Measurements from ENCODE around the gene TMEM14C.
"Not testable (repeated sequence)": the region's sequence is repeated elsewhere in the genome, so short reads cannot be mapped to it uniquely, and the experiment has no call there.

DNA sequence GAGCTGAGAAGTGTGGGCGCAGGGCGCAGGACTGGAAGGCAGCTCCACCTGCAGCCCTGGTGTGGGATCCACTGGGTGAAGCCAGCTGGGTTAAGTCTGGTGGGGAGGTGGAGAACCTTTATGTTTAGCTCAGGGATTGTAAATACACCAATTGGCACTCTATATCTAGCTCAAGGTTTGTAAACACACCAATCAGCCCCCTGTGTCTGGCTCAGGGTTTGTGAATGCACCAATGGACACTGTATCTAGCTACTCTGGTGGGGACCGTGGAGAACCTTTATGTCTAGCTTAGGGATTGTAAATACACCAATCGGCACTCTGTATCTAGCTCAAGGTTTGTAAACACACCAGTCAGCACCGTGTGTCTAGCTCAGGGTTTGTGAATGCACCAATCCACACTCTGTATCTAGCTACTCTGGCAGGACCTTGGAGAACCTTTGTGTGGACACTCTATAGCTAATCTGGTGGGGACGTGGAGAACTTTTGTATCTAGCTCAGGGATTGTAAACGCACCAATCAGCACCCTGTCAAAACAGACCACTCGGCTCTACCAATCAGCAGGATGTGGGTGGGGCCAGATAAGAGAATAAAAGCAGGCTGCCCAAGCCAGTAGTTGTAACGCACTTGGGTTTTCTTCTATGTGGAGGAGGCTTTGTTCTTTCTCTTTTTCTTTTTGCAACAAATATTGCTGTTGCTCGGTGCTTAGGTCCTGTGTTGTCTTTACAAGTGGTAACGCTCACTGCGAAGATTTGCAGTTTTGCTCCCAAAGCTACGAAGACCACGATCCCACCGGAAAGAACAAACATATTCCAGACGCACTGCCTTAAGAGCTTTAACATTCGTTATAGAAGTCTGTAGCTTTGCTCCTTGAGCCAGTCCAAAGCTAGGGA lies 1.7 kb upstream of the TMEM14C start:
- TF ChIP-seq, protein P1, sequence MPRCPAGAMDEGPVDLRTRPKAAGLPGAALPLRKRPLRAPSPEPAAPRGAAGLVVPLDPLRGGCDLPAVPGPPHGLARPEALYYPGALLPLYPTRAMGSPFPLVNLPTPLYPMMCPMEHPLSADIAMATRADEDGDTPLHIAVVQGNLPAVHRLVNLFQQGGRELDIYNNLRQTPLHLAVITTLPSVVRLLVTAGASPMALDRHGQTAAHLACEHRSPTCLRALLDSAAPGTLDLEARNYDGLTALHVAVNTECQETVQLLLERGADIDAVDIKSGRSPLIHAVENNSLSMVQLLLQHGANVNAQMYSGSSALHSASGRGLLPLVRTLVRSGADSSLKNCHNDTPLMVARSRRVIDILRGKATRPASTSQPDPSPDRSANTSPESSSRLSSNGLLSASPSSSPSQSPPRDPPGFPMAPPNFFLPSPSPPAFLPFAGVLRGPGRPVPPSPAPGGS (IDR thresholded peaks at IDR 0.05), result not testable (repeated sequence)
- not testable (repeated sequence) for TF ChIP-seq BHLHE40 (IDR thresholded peaks at IDR 0.05; ENCODE audit: low read depth, low read length); POLR2A (IDR thresholded peaks at IDR 0.05; ENCODE audit: low read length); EP300 (IDR thresholded peaks at IDR 0.05); POLR2AphosphoS2 (conservative IDR thresholded peaks at IDR 0.05; ENCODE audit: low read length); JUN (IDR thresholded peaks at IDR 0.05); CEBPB (IDR thresholded peaks at IDR 0.05); TP53 (CRISPR knock-in tag; IDR thresholded peaks at IDR 0.05)
- TF ChIP-seq, protein P2, sequence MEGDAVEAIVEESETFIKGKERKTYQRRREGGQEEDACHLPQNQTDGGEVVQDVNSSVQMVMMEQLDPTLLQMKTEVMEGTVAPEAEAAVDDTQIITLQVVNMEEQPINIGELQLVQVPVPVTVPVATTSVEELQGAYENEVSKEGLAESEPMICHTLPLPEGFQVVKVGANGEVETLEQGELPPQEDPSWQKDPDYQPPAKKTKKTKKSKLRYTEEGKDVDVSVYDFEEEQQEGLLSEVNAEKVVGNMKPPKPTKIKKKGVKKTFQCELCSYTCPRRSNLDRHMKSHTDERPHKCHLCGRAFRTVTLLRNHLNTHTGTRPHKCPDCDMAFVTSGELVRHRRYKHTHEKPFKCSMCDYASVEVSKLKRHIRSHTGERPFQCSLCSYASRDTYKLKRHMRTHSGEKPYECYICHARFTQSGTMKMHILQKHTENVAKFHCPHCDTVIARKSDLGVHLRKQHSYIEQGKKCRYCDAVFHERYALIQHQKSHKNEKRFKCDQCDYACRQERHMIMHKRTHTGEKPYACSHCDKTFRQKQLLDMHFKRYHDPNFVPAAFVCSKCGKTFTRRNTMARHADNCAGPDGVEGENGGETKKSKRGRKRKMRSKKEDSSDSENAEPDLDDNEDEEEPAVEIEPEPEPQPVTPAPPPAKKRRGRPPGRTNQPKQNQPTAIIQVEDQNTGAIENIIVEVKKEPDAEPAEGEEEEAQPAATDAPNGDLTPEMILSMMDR (IDR thresholded peaks at IDR 0.05), result not testable (repeated sequence)
- TF ChIP-seq, protein P3, sequence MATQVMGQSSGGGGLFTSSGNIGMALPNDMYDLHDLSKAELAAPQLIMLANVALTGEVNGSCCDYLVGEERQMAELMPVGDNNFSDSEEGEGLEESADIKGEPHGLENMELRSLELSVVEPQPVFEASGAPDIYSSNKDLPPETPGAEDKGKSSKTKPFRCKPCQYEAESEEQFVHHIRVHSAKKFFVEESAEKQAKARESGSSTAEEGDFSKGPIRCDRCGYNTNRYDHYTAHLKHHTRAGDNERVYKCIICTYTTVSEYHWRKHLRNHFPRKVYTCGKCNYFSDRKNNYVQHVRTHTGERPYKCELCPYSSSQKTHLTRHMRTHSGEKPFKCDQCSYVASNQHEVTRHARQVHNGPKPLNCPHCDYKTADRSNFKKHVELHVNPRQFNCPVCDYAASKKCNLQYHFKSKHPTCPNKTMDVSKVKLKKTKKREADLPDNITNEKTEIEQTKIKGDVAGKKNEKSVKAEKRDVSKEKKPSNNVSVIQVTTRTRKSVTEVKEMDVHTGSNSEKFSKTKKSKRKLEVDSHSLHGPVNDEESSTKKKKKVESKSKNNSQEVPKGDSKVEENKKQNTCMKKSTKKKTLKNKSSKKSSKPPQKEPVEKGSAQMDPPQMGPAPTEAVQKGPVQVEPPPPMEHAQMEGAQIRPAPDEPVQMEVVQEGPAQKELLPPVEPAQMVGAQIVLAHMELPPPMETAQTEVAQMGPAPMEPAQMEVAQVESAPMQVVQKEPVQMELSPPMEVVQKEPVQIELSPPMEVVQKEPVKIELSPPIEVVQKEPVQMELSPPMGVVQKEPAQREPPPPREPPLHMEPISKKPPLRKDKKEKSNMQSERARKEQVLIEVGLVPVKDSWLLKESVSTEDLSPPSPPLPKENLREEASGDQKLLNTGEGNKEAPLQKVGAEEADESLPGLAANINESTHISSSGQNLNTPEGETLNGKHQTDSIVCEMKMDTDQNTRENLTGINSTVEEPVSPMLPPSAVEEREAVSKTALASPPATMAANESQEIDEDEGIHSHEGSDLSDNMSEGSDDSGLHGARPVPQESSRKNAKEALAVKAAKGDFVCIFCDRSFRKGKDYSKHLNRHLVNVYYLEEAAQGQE (IDR thresholded peaks at IDR 0.05), result not testable (repeated sequence)

All from A549 (cell line).